SU-DHL-6 (cell line): ENCODE data around the gene VAMP4.

Source experiments
- H2AFZ ChIP-seq: fragments of 200-600 bp; sonication (generic); 2 replicates; pipeline ENCODE4 v1.6.1; 2014; ENCODE audit warnings: low read depth, mild to moderate bottlenecking, moderate library complexity, mixed read lengths, antibody characterized with exemption, low read length; ENCODE audit not compliant: severe bottlenecking
- H3F3A ChIP-seq: fragments of 200-600 bp; shearing (Covaris generic); 2 replicates; pipeline ENCODE4 v1.6.0; 2016; ENCODE audit warnings: antibody characterized with exemption, mild to moderate bottlenecking; ENCODE audit not compliant: insufficient read depth
- H3K27ac ChIP-seq: fragments of 200-600 bp; sonication (generic); 2 replicates; pipeline ENCODE4 v1.5.1; 2016; ENCODE audit warnings: low read depth, mild to moderate bottlenecking, low read length, moderate library complexity, mixed read lengths
- H3K27me3 ChIP-seq: fragments of 200-600 bp; sonication (generic), shearing (Covaris generic); 2 replicates; pipeline ENCODE4 v1.6.0; 2014; ENCODE audit warnings: mild to moderate bottlenecking, low read length
- H3K36me3 ChIP-seq: fragments of 200-600 bp; sonication (generic); 2 replicates; pipeline ENCODE4 v1.6.1; 2014; ENCODE audit warnings: mild to moderate bottlenecking, low read length, mixed read lengths
- H3K4me2 ChIP-seq: fragments of 300-600, 200-600 bp; shearing (Covaris generic), sonication (generic); 2 replicates; pipeline ENCODE4 v1.6.0; 2014; ENCODE audit warnings: low read length, low read depth, mild to moderate bottlenecking; ENCODE audit not compliant: poor library complexity, severe bottlenecking
- H3K4me3 ChIP-seq: fragments of 200-600 bp; sonication (generic); 2 replicates; pipeline ENCODE4 v1.5.1; 2014; ENCODE audit warnings: antibody characterized with exemption, low read length, mild to moderate bottlenecking, mixed read lengths; ENCODE audit not compliant: insufficient read depth, poor library complexity, severe bottlenecking
- H3K79me2 ChIP-seq: fragments of 200-600 bp; sonication (generic); 2 replicates; pipeline ENCODE4 v1.6.1; 2014; ENCODE audit warnings: mild to moderate bottlenecking, low read length, moderate library complexity; ENCODE audit not compliant: insufficient read depth
- H3K9ac ChIP-seq: fragments of 200-600 bp; sonication (generic); 2 replicates; pipeline ENCODE4 v1.7.0; 2014; ENCODE audit warnings: mild to moderate bottlenecking, low read length
- H3K9me2 ChIP-seq: fragments of 200-600 bp; sonication (generic); replicated peaks from 2 replicates; pipeline ENCODE4 v1.6.1; 2014; ENCODE audit warnings: low read length; ENCODE audit not compliant: insufficient read depth
- H3K9me3 ChIP-seq: fragments of 200-600 bp; sonication (generic); 2 replicates; pipeline ENCODE4 v1.6.1; 2014; ENCODE audit warnings: low read length, mixed read lengths; ENCODE audit not compliant: insufficient read depth
- H4K20me1 ChIP-seq: fragments of 200-600 bp; sonication (generic); 2 replicates; pipeline ENCODE4 v1.6.1; 2014; ENCODE audit warnings: low read depth, mild to moderate bottlenecking, antibody characterized with exemption, low read length, moderate library complexity, mixed read lengths
- CTCF ChIP-seq: fragments of 200-600 bp; sonication (generic); IDR thresholded peaks from one replicate; pipeline ENCODE4 v1.5.1; 2017; ENCODE audit warnings: antibody characterized with exemption, mild to moderate bottlenecking, low read length, moderate library complexity; ENCODE audit not compliant: insufficient read depth, poor library complexity, severe bottlenecking
- EZH2phosphoT487 ChIP-seq: fragments of 200-600 bp; sonication (generic), shearing (Covaris generic); conservative IDR thresholded peaks from 2 replicates; pipeline ENCODE4 v1.6.1; 2018; ENCODE audit warnings: mild to moderate bottlenecking, antibody characterized with exemption, low read length, moderate library complexity, mixed read lengths

The VAMP4 gene

DNA sequence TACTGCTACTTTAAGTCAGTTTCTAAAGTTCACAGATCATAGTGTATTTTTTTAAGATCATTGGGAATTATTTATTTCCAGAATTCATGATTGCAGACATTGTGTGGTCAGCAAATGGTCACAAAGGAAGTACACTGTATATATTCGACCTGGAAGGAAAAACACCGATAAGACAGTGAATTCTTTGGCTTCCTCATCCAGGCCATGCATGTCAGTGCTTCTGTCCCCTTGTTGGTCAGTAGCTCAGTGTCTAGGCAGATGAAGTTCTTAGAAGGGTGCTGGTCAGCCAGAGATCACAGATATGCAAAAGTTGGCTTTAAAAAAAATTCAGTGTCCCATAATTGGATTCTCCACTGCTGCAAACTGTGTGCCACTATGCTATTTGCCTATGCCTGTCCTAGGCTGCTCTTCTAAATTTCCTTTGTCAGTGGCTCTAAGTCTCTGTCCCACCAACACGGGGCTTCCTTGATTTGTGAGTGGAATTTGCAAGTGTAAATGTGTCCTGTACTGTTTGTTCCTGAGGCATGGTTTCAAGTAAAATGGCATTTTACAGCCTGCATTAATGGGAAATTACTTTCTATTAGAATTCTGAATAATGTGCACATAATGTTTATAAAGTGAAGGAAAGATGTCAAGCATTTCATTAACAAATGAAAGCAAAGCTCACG is 12.0 kb upstream of the VAMP4 start:
- H4K20me1 ChIP-seq, result no peaks in the 10 kb centered on the region
- no peaks in the 10 kb centered on the region for H3F3A ChIP-seq
- H3K4me2 ChIP-seq, result no peak overlapping the region
- H3K9ac ChIP-seq, result no peak overlapping the region
- no peaks in the 10 kb centered on the region for H3K9me3 ChIP-seq
- H3K9me2 ChIP-seq, result no peaks in the 10 kb centered on the region
- no peaks in the 10 kb centered on the region for H3K27me3 ChIP-seq
- H3K36me3 ChIP-seq, result no peaks in the 10 kb centered on the region
- no peak overlapping the region for H2AFZ ChIP-seq
- TF ChIP-seq EZH2phosphoT487 (no peak), CTCF (no peak)
- no peak overlapping the region for H3K27ac ChIP-seq
- H3K4me3 ChIP-seq, result no peak overlapping the region
- no peaks in the 10 kb centered on the region for H3K79me2 ChIP-seq

DNA sequence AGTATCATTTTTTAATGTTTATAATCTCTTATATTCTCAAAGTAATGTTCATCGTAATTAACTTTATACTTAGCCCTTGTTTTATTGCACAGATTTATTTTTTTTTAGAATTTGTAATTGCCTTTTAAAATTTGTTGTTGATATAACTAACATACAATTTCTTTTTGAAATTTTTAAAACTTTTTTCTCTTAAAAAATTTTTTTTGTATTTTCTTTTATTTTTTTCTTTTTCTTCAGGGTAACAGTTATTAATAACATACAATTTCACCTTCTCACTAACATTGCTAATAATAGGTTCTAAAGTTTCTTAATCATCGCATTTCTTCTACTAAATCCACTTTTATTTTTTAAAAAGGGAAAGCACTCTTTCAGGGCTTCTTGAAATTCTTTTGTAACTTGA is 11.3 kb upstream of the VAMP4 start:
- TF ChIP-seq CTCF, result no peak
- TF ChIP-seq EZH2phosphoT487, result no peak
- no peaks in the 10 kb centered on the region for H3K27me3 ChIP-seq

GRCh38 chr1:171751221-171751620 is 9.4 kb upstream of the VAMP4 start:
- Histone ChIP-seq H3K36me3 (no peaks in the 10 kb centered on the region), H3K79me2 (no peaks in the 10 kb centered on the region), H3K27me3 (no peaks in the 10 kb centered on the region), H3K4me2 (no peak overlapping the region), H3K4me3 (no peak overlapping the region), H3K9me2 (no peaks in the 10 kb centered on the region), H4K20me1 (no peaks in the 10 kb centered on the region), H3F3A (no peaks in the 10 kb centered on the region), H3K9me3 (no peaks in the 10 kb centered on the region), H2AFZ (no peak overlapping the region), H3K9ac (no peak overlapping the region), H3K27ac (no peak overlapping the region)
- no peak for TF ChIP-seq EZH2phosphoT487
- TF ChIP-seq CTCF, result no peak

More for the DNA sequence above, 11.3 kb upstream of the VAMP4 start:
- no peaks in the 10 kb centered on the region for H3F3A ChIP-seq
- H3K9me2 ChIP-seq, result no peaks in the 10 kb centered on the region
- no peaks in the 10 kb centered on the region for H4K20me1 ChIP-seq
- H2AFZ ChIP-seq, result no peak overlapping the region
- H3K27ac ChIP-seq, result no peak overlapping the region
- H3K9ac ChIP-seq, result no peak overlapping the region
- no peaks in the 10 kb centered on the region for H3K9me3 ChIP-seq
- no peak overlapping the region for H3K4me2 ChIP-seq
- H3K36me3 ChIP-seq, result no peaks in the 10 kb centered on the region
- H3K79me2 ChIP-seq, result no peaks in the 10 kb centered on the region
- no peak overlapping the region for H3K4me3 ChIP-seq
